ENCODE data around the gene STX3.

Gene STX3

DNA sequence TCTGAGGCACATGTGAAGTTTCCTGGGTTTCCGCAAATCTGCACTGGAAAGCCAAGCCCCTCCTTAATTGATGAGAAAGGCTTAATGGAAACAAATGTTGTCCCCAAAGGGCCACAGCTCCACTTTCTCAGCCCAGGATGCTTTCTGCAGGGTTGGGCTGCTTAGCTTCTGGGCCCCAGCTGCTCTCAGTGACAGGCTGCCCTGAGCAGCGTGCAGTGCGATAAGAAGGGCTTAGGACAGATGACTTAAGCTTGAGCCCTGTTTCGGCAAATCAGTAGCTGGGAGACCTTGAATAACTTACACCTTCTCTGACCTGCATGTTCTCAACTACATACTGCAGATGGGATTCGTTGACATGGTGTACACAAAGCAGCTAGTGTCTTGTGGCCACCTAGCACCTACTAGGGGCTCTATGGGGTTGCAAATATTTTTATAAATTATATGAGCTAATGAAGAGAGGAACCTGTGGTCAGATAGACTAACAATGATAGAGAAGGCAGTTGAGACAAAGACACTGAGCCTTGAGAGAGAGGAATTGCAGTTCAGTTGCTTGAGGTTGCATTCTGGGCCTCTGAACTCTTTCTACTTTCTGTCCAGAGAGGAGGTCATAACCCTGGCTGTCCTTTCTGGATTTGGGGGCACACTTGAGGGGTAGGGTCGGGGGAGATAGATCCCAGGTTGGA is 11.5 kb downstream of the STX3 start:
- no peak overlapping the region for H3K4me3 ChIP-seq (ENCODE audit: low read depth, low read length)
- in situ Hi-C loops (cut with HindIII; ENCODE audit: low sequenced_read_pairs), result no loop called here

DNA sequence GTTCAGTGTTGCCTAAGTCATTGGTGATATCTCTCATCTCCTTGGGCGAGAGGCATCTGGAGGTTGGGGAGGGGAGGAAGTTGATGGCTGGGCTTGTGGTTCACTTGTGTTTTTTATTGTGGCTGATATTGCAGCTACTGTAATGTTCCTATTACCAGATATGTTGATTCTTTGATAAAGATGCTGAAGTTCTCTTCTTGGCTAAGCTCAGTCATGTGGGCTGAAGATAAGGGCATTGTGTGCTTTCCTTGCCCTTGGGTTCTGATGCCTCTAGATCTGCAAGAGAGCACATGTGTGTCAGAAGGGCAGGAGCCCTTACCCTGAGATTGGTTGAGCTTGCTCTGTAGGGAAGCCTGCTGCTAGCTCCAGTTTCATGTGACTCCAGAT is 12.0 kb downstream of the STX3 start:
- in situ Hi-C loops (cut with HindIII; ENCODE audit: low sequenced_read_pairs), result no loop called here
- H3K4me3 ChIP-seq (ENCODE audit: low read depth, low read length), result no peak overlapping the region
- no peak for DNase-seq (ENCODE audit: low read depth, low spot score)
- TF ChIP-seq, protein P1, sequence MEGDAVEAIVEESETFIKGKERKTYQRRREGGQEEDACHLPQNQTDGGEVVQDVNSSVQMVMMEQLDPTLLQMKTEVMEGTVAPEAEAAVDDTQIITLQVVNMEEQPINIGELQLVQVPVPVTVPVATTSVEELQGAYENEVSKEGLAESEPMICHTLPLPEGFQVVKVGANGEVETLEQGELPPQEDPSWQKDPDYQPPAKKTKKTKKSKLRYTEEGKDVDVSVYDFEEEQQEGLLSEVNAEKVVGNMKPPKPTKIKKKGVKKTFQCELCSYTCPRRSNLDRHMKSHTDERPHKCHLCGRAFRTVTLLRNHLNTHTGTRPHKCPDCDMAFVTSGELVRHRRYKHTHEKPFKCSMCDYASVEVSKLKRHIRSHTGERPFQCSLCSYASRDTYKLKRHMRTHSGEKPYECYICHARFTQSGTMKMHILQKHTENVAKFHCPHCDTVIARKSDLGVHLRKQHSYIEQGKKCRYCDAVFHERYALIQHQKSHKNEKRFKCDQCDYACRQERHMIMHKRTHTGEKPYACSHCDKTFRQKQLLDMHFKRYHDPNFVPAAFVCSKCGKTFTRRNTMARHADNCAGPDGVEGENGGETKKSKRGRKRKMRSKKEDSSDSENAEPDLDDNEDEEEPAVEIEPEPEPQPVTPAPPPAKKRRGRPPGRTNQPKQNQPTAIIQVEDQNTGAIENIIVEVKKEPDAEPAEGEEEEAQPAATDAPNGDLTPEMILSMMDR (IDR thresholded peaks at IDR 0.05; ENCODE audit: low read depth, low read length), result no peak

More for the DNA sequence above, 11.5 kb downstream of the STX3 start:
- TF ChIP-seq, protein P1 (IDR thresholded peaks at IDR 0.05; ENCODE audit: low read depth, low read length), result no peak
- no peak for DNase-seq (ENCODE audit: low read depth, low spot score)

DNA sequence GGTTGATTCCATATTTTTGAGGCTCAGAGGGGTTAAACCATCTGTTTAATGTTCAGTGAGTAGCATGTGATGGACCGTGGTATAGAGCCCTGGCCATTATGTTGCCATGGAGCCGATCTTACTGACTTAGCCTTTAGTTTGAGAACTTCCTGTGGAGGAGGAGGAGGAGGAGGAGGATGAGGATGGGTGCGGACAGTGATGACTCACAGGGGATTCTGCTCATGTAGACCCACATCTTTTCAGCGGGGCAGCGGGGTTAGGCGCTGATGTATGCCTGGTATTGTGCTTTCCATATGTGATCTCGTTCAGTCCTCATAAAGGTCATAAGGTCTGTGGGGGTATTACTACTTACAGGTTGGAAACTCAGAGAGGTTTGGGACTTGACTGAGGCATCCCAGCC is 13.9 kb downstream of the STX3 start:
- H3K4me3 ChIP-seq (ENCODE audit: low read depth, low read length), result no peak overlapping the region
- in situ Hi-C loops (cut with HindIII; ENCODE audit: low sequenced_read_pairs), result no loop called here
- DNase-seq (ENCODE audit: low read depth, low spot score), result no peak
- TF ChIP-seq, protein P1 (IDR thresholded peaks at IDR 0.05; ENCODE audit: low read depth, low read length), result no peak

DNA sequence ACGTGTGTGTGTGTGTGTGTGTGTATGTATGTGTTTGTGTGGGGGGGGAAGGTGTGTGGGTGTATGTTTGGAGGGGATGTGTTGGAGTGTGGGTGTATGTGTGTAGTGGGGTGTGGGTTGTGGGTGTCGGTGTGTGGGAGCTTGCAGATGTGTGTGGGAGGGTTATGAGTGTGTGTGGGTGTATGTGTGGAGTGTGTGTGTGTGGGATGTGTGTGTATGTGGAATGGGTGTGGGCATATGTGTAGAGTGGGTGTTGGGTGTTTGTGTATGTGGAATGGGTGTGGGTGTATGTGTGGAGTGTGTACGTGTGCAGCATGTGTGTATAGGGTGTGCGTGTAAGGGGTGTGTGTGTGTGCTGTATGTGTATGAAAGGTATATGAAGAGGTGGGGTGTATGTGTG is 14.7 kb downstream of the STX3 start:
- no peak overlapping the region for H3K4me3 ChIP-seq (ENCODE audit: low read depth, low read length)
- DNase-seq (ENCODE audit: low read depth, low spot score), result no peak
- TF ChIP-seq, protein P1 (IDR thresholded peaks at IDR 0.05; ENCODE audit: low read depth, low read length), result no peak
- in situ Hi-C loops (cut with HindIII; ENCODE audit: low sequenced_read_pairs), result no loop called here

DNA sequence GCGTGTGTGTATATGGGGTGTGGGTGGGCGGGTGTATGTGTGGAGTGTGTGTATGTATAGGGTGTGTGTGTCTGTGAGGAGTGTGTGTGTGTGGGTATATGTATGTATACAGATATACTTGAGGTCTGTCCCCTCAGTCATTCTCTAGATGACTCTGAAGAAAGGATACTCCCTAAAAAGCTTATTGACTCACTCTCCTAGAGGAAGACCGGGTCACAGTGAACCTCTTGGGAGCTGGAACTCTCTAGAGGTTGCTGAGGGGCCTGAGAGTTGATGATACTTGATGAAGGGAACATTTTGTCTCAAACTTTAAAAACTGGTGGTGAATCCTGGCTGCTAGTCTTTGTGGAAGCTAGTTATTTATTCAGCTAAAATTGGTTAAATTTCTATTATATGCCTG is 15.1 kb downstream of the STX3 start:
- TF ChIP-seq, protein P1 (IDR thresholded peaks at IDR 0.05; ENCODE audit: low read depth, low read length), result no peak
- no peak overlapping the region for H3K4me3 ChIP-seq (ENCODE audit: low read depth, low read length)
- no peak for DNase-seq (ENCODE audit: low read depth, low spot score)
- in situ Hi-C loops (cut with HindIII; ENCODE audit: low sequenced_read_pairs), result no loop called here

DNA sequence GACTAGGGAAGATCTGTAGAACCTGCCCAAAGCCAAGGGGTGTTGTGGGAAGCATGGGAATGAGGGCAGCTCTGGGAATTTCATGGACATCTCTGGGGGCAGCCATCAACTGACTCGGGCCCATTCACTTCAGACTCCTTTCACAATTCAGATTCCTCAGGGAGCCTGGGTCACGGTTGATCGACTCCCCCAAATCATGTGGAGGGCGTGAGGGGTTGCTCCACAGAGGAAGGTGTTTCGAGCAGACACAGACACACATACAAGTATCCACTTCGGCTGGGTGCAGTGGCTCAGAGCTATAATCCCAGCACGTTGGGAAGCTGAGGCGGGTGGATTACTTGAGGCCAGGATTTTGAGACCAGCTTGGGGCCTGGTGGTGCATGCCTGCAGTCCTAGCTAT is 15.7 kb downstream of the STX3 start:
- no peak overlapping the region for H3K4me3 ChIP-seq (ENCODE audit: low read depth, low read length)
- TF ChIP-seq, protein P1 (IDR thresholded peaks at IDR 0.05; ENCODE audit: low read depth, low read length), result no peak
- DNase-seq (ENCODE audit: low read depth, low spot score), result no peak
- in situ Hi-C loops (cut with HindIII; ENCODE audit: low sequenced_read_pairs), result no loop called here
